Skeletal muscle tissue (tissue), 4 donors: Measurements from ENCODE around the gene IL17RC. TPM values are rescaled to one million over a fixed set of nuclear protein-coding genes. Genes with fewer than 3 reads are reported as not detected.

Experiments used
- H3K27ac ChIP-seq: one replicate; pipeline ENCODE4 v1.7.0; 2013; ENCODE audit warnings: mild to moderate bottlenecking, low read depth, low read length, inconsistent platforms
- H3K27me3 ChIP-seq, 3 donors: one replicate each; pipeline ENCODE4 v1.7.0; 2013; ENCODE audit warnings: low read length in 3 of 3; ENCODE audit not compliant: control insufficient read depth in 3 of 3, insufficient read depth in 3 of 3
- H3K36me3 ChIP-seq, 3 donors: one replicate each; pipeline ENCODE4 v1.7.0; 2013; ENCODE audit warnings: low read length in 3 of 3; ENCODE audit not compliant: control insufficient read depth in 3 of 3, insufficient read depth in 3 of 3
- H3K4me1 ChIP-seq, 3 donors: one replicate each; pipeline ENCODE4 v1.7.0; 2013; ENCODE audit warnings: low read length in 3 of 3, mild to moderate bottlenecking in 3 of 3; ENCODE audit not compliant: control insufficient read depth in 3 of 3, insufficient read depth in 3 of 3
- H3K4me3 ChIP-seq, 3 donors: one replicate each; pipeline ENCODE4 v1.7.0; 2013; ENCODE audit warnings: low read length in 3 of 3
- H3K9ac ChIP-seq, 3 donors: one replicate each; pipeline ENCODE4 v1.7.0; 2013; ENCODE audit warnings: low read length in 3 of 3, mild to moderate bottlenecking in 3 of 3, moderate library complexity in 2 of 3, low read depth in 1 of 3
- H3K9me3 ChIP-seq, 3 donors: one replicate each; pipeline ENCODE4 v1.7.0; 2013; ENCODE audit warnings: low read length in 3 of 3; ENCODE audit not compliant: control insufficient read depth in 3 of 3
- total RNA-seq: library from RNA; depleted of rRNA; stranded (reverse); fragments of >200 nt; gene quantifications from one replicate; pipeline ENCODE4 v1.2.3, GENCODE V29; 2014
- donor health status: Osteomylitis.

The IL17RC gene
- total RNA-seq, 1 donor from 2014 or later, result 12.5 TPM

GRCh38 chr3:9942164-9942563, 25.3 kb downstream of the IL17RC start:
- no peak overlapping the region for H3K9ac ChIP-seq
- H3K27ac ChIP-seq, result no peak overlapping the region
- no peak overlapping the region for H3K4me3 ChIP-seq
- H3K36me3 ChIP-seq, result peaks cover 31 to 34% (median 34%) of the 10 kb centered on the region in 3 donors
- peaks cover 2 to 16% (median 4%) of the 10 kb centered on the region in 3 donors for H3K4me1 ChIP-seq
- no peaks in the 10 kb centered on the region for H3K27me3 ChIP-seq
- no peaks in the 10 kb centered on the region for H3K9me3 ChIP-seq

GRCh38 chr3:9942934-9943690, 26.2 kb downstream of the IL17RC start:
- Histone ChIP-seq H3K9ac (peak overlapping the region in 1 of 3 donors; percentile 33), H3K4me3 (no peak overlapping the region), H3K27me3 (no peaks in the 10 kb centered on the region), H3K9me3 (no peaks in the 10 kb centered on the region), H3K36me3 (peaks cover 25 to 27% (median 25%) of the 10 kb centered on the region in 3 donors), H3K4me1 (peaks cover 2 to 21% (median 10%) of the 10 kb centered on the region in 3 donors), H3K27ac (no peak overlapping the region)

- no peak overlapping the region for H3K27ac ChIP-seq
- no peak overlapping the region for H3K4me3 ChIP-seq
- peaks cover 27 to 32% (median 28%) of the 10 kb centered on the region in 3 donors for H3K36me3 ChIP-seq
- H3K4me1 ChIP-seq, result peaks cover 2 to 21% (median 10%) of the 10 kb centered on the region in 3 donors
- H3K9ac ChIP-seq, result no peak overlapping the region
- H3K9me3 ChIP-seq, result no peaks in the 10 kb centered on the region
- H3K27me3 ChIP-seq, result no peaks in the 10 kb centered on the region
These were observed 27.4 kb downstream of the IL17RC start for GRCh38 chr3:9944271-9944670.

GRCh38 chr3:9945358-9945757, 28.5 kb downstream of the IL17RC start:
- no peak overlapping the region for H3K27ac ChIP-seq
- no peaks in the 10 kb centered on the region for H3K27me3 ChIP-seq
- no peaks in the 10 kb centered on the region for H3K9me3 ChIP-seq
- no peak overlapping the region for H3K4me3 ChIP-seq
- H3K4me1 ChIP-seq, result peaks cover 2 to 21% (median 10%) of the 10 kb centered on the region in 3 donors
- peaks cover 27 to 32% (median 32%) of the 10 kb centered on the region in 3 donors for H3K36me3 ChIP-seq
- no peak overlapping the region for H3K9ac ChIP-seq

- Histone ChIP-seq H3K27ac (peak overlapping the region; percentile 73), H3K27me3 (no peaks in the 10 kb centered on the region), H3K4me1 (peaks cover 2 to 22% (median 10%) of the 10 kb centered on the region in 3 donors), H3K4me3 (peak overlapping the region; percentile 75 to 85 (median 83)), H3K9me3 (no peaks in the 10 kb centered on the region), H3K9ac (peak overlapping the region; percentile 61 to 89 (median 67)), H3K36me3 (peaks cover 20 to 27% (median 25%) of the 10 kb centered on the region in 3 donors)
These were observed 29.5 kb downstream of the IL17RC start for GRCh38 chr3:9946112-9947024.

GRCh38 chr3:9947025-9947995, 30.4 kb downstream of the IL17RC start:
- Histone ChIP-seq H3K9ac (peak overlapping the region; percentile 67 to 89 (median 84)), H3K27me3 (no peaks in the 10 kb centered on the region), H3K27ac (peak overlapping the region; percentile 73)

GRCh38 chr3:9948586-9948985, 31.7 kb downstream of the IL17RC start:
- Histone ChIP-seq H3K36me3 (peaks cover 6 to 15% (median 15%) of the 10 kb centered on the region in 3 donors), H3K9ac (no peak overlapping the region), H3K4me1 (peaks cover 11 to 34% (median 19%) of the 10 kb centered on the region in 3 donors), H3K9me3 (no peaks in the 10 kb centered on the region), H3K27me3 (no peaks in the 10 kb centered on the region), H3K4me3 (no peak overlapping the region), H3K27ac (no peak overlapping the region)

More at GRCh38 chr3:9947025-9947995, 30.4 kb downstream of the IL17RC start:
- Histone ChIP-seq H3K4me3 (peak overlapping the region; percentile 75 to 85 (median 83)), H3K4me1 (peaks cover 10 to 32% (median 17%) of the 10 kb centered on the region in 3 donors), H3K9me3 (no peaks in the 10 kb centered on the region), H3K36me3 (peaks cover 19 to 27% (median 23%) of the 10 kb centered on the region in 3 donors)

GRCh38 chr3:9949115-9949514, 32.2 kb downstream of the IL17RC start:
- Histone ChIP-seq H3K4me3 (no peak overlapping the region), H3K4me1 (peaks cover 11 to 34% (median 19%) of the 10 kb centered on the region in 3 donors), H3K36me3 (peaks cover 5 to 12% (median 9%) of the 10 kb centered on the region in 3 donors), H3K27ac (no peak overlapping the region), H3K27me3 (no peaks in the 10 kb centered on the region), H3K9me3 (no peaks in the 10 kb centered on the region), H3K9ac (no peak overlapping the region)

GRCh38 chr3:9949626-9950025, 32.7 kb downstream of the IL17RC start:
- Histone ChIP-seq H3K9ac (no peak overlapping the region), H3K36me3 (peaks cover 5 to 10% (median 8%) of the 10 kb centered on the region in 3 donors), H3K27ac (no peak overlapping the region), H3K9me3 (no peaks in the 10 kb centered on the region), H3K4me3 (no peak overlapping the region), H3K27me3 (no peaks in the 10 kb centered on the region), H3K4me1 (peaks cover 11 to 34% (median 21%) of the 10 kb centered on the region in 3 donors)
